C1 segment of cervical spinal cord (tissue), 14 donors: ENCODE results near the gene MYBPC1.

ENCODE experiments used
- DNase-seq, 14 donors: peaks; one replicate each; lab custom pipeline; 2025; lab: John Stamatoyannopoulos, UW

The MYBPC1 gene

GRCh38 chr12:101599771-101600484 is 5.2 kb downstream of the MYBPC1 start:
- no peak for DNase-seq

- DNase-seq = no peak
Measured at GRCh38 chr12:101604132-101604531, 9.4 kb downstream of the MYBPC1 start.

- no peak for DNase-seq
Measured at GRCh38 chr12:101607894-101608293, 13.1 kb downstream of the MYBPC1 start.

- DNase-seq = no peak
Measured at GRCh38 chr12:101608301-101609133, 13.7 kb downstream of the MYBPC1 start.

- DNase-seq = no peak
Measured at GRCh38 chr12:101609198-101609597, 14.4 kb downstream of the MYBPC1 start.

- no peak for DNase-seq
Measured at GRCh38 chr12:101612160-101612916, 17.6 kb downstream of the MYBPC1 start.

- no peak for DNase-seq
Measured at GRCh38 chr12:101616027-101616494, 21.3 kb downstream of the MYBPC1 start.

GRCh38 chr12:101619026-101619786 is 24.4 kb downstream of the MYBPC1 start:
- no peak for DNase-seq

GRCh38 chr12:101619858-101620761 is 25.3 kb downstream of the MYBPC1 start:
- peak in 2 of 14 donors; percentile 0 to 3 for DNase-seq

GRCh38 chr12:101620762-101621133 is 26.0 kb downstream of the MYBPC1 start:
- no peak for DNase-seq

GRCh38 chr12:101628676-101629075 is 33.9 kb downstream of the MYBPC1 start:
- no peak for DNase-seq

GRCh38 chr12:101634724-101635123 is 40.0 kb downstream of the MYBPC1 start:
- DNase-seq = no peak

GRCh38 chr12:101637936-101638335 is 43.2 kb downstream of the MYBPC1 start:
- DNase-seq = no peak

GRCh38 chr12:101642115-101643067 is 47.6 kb downstream of the MYBPC1 start:
- no peak for DNase-seq

GRCh38 chr12:101647711-101648110 is 52.9 kb downstream of the MYBPC1 start:
- DNase-seq = no peak

- DNase-seq = no peak
Measured at GRCh38 chr12:101648195-101648594, 53.4 kb downstream of the MYBPC1 start.

GRCh38 chr12:101650346-101651117 is 55.8 kb downstream of the MYBPC1 start:
- DNase-seq = no peak

- no peak for DNase-seq
Measured at GRCh38 chr12:101653030-101653429, 58.3 kb downstream of the MYBPC1 start.
